GM10847 (cell line): Measurements from ENCODE around the gene LRRN2.

Experiments used
- POLR2A ChIP-seq: IDR thresholded peaks from 2 replicates; pipeline ENCODE4 v1.6.1; 2011; ENCODE audit not compliant: insufficient read length; ENCODE audit errors: extremely low read depth

Gene LRRN2

GRCh38 chr1:204680461-204680860, 5.1 kb downstream of the LRRN2 start:
- TF ChIP-seq POLR2A: no peak

DNA sequence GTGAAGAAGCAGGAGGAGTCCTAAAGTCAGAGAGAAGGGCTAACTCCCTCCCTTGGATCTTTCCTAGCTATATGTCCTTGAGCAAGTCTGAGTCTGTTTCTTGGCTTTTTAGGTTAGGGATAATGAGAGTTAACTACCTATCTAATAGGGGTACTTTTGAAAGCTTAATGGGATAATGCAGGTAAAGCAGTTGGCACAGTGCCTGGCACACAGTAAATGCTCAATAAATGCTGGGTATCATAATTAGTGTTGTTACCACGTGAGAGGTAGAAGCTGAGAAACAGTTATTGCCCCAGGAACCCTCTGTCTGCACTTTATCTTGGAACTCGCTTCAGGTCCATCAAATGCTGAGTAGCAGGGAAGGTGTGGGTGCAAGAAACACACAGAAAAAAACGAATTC, 5.5 kb downstream of the LRRN2 start:
- TF ChIP-seq POLR2A: no peak

DNA sequence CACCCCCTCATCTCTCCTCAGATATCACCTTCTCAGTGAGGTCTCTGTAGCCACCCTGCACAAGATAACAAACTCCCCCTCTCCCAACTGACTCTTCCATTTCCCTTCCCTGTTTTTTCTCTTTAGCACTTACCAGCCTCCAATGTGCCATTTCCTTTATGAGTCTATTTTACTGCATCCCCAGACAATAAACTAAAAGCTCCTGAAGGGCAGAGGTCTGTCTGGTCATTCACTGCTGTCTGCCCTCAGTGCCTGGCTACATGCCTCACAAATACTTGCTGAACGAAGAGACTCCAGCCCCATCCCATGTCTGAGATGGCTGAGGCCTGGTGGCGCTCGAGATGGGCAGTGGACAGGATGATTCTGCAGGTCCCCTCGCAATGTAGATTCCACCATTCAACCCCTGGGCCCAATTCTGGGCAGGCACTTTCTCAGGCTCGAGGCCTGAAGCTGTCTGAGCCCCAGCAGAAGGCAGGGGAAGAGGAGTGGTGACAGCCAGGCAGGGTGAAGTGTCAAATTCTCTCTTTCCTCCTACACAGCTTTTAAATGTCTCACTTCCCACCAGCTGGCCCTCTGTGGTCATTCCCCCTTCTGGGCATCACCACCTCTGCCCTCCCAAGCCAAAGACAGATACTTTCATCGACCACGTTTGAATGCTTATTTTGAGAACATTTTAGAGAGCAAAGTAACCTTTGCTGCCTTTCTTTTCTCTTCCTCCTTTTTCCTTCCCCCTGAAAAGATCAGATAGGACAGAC, 6.6 kb downstream of the LRRN2 start:
- no peak for TF ChIP-seq POLR2A

- no peak for TF ChIP-seq POLR2A
Measured at GRCh38 chr1:204677864-204678263, 7.7 kb downstream of the LRRN2 start.

- TF ChIP-seq POLR2A: no peak
Measured at GRCh38 chr1:204676043-204676442, 9.5 kb downstream of the LRRN2 start.

- no peak for TF ChIP-seq POLR2A
Measured at GRCh38 chr1:204673909-204674649, 11.5 kb downstream of the LRRN2 start.

DNA sequence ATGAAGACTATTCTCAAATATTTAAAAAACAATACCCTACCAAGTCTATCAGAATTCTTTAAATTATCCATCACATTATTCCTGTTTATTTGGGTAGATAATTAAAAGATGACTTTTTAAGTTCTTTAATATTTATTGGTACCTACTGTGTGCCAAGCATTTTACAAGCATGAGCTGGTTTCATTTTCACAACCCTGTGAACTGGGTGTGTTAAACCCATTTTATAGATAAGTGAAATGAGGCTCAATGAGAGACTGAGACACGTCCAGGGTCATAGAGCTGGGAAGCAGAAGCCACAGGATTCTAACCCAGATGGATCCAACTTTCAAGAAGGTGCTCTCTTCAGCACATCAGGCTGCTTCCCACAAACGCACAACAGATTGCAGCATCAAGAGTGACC, 12.3 kb downstream of the LRRN2 start:
- TF ChIP-seq POLR2A: no peak

GRCh38 chr1:204672482-204673121, 12.9 kb downstream of the LRRN2 start:
- TF ChIP-seq POLR2A: no peak

GRCh38 chr1:204672069-204672468, 13.5 kb downstream of the LRRN2 start:
- TF ChIP-seq POLR2A: no peak

DNA sequence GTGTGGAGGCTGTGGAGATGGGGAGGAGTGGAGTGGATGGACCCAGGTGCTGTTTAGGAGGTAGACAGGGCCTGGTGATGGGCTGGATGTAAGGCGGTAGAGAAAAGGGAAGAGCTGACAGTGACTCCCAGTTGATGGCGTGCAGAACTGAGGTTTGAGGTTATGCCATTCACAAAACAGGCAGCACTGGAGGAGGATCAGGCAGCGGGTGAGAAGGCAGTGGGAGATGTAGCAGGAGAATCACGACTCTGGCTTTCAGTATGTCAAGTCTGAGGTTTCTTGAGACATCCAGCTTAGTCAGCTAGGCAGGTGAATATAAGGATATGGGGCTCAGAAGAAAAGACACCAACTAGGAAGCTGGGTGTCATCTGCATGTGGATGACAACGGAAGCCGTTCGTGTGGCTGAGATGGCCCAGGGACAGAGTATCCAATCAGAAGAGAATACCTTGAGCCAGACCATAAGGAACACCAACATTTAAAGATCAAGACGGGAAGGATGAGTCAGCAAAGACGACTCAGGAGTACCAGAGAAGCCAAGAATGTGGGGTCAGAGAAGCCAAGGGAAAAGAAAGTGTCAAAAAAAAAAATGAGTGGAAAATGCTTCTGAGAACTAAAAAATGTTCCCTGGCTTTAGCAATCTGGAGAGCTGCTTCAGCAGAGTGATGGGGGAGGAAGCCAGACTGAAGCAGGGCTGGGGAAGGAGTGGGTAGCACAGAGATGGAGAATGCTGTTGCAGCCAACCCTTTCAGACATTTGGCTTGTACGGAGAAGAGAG, 15.2 kb downstream of the LRRN2 start:
- no peak for TF ChIP-seq POLR2A

DNA sequence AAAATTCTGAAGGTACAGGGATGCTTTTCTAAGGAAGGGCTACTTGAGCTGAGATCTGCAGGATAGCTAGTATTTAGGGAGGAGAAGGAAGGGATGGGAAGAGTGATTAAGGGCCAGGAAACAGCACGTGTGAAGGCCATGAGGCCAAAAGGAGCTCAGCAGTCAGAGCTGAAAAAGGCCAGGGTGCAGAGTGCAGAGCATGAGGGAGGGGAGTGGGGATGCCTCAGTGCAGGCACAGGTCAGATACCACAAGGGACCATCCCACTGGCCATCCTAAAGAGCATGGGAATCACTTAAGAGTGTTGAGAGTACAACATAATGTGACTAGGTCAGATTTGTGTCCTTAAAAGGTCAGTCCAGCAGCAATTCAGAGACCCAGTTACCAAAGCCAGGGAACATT, 16.0 kb downstream of the LRRN2 start:
- no peak for TF ChIP-seq POLR2A

DNA sequence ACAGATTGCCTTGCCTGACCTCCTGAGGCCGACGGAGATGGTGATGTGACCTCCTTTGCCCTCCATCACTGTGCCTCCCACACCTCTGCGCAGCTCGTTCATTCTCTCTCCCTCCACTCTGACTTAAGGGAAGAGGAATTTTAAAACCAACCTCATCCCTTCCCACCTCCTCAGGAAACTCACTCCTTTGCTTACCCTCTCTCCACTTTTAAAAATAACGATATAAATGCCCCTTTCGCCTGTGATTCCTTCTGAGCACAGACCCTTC, 21.2 kb downstream of the LRRN2 start:
- no peak for TF ChIP-seq POLR2A

DNA sequence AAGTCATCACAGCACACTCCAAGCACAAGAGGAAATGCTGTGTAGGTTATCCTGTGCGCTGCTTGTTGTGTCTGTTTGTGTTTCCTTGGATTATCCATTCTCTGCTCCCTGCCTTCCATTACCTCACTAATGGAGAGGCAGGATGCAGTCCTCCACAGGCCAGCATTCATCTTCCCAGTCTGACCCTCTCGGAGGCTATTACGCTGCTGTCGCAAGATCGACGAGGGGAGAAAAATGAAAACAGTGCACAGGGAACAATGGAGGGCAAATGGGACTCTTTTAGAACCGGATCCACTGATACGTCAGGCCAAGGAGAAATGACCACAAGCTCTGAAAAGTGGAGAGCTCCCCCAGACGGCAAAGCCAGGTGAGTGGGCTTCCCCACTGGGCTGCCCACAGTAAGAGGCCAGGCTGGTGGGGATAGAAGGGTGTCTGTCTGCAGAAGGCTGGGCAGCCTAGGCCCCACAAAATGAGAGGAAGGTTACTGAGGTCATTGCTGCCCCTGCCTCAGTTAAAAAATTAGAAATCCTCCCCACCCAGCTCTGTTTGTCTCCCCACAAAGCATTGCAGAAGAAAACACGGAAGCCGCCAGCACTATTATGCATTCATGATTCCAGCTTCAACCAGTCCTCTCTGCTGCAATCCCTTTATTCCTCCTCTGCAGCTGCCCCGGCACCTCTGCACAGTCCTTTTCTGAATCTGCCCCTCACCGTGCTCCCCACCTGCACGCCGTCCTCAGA, 21.7 kb downstream of the LRRN2 start:
- no peak for TF ChIP-seq POLR2A

DNA sequence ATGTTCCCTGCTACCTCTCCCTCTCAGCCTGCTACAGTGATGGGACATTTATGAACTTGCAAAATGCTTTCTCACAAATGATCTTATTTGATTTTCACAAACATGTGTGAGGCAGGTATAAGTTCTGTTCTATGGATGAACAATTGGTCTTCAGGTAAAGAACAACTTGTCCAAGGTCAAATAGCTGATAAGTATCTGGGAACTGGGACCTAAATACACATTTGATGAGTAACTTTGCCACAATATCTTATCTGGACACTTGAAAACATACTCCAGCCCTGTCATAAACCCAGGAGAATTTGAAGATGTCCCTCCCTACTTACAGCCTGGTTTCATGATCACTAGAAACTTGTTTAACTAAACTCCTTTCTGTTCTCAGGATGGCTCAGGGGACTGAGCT, 23.0 kb downstream of the LRRN2 start:
- TF ChIP-seq POLR2A: no peak

GRCh38 chr1:204660509-204660908, 25.0 kb downstream of the LRRN2 start:
- TF ChIP-seq POLR2A: no peak
